H1 (cell line): Measurements from ENCODE around the gene KISS1R. TPM values are rescaled to one million over a fixed set of nuclear protein-coding genes. Genes with fewer than 3 reads are reported as not detected.

ENCODE experiments used
- CTCF ChIA-PET: fragments of 300-600 bp; sonication (Branson Sonifier 250); formaldehyde crosslinking; loops from one replicate; lab custom pipeline; 2021; ENCODE audit not compliant: partially characterized antibody; lab: Charles Lee
- POLR2A ChIA-PET: fragments of 300-600 bp; sonication (Branson Sonifier 250); formaldehyde crosslinking; loops from one replicate; lab custom pipeline; 2021; ENCODE audit warnings: inconsistent platforms; ENCODE audit not compliant: partially characterized antibody; lab: Charles Lee
- DNase-seq, 2 experiments: peaks; one replicate each; pipeline versions ENCODE4 v3.0.0 to v3.0.0-alpha.2; 2010 to 2022; ENCODE audit warnings: low spot score in 2 of 2, low read depth in 1 of 2, mixed read lengths in 1 of 2
- FAIRE-seq: peaks from 2 replicates; lab custom pipeline; 2011; peaks lifted over from hg19 to GRCh38; lab: Jason Lieb, UNC
- H2AFZ ChIP-seq: 2 replicates; pipeline ENCODE4 v1.8.1; 2012; ENCODE audit warnings: low read length, inconsistent platforms
- H2AK5ac ChIP-seq: 2 replicates; pipeline ENCODE4 v1.6.1; 2013; ENCODE audit warnings: low read depth, low read length
- H2BK120ac ChIP-seq: replicated peaks from 2 replicates; pipeline ENCODE3; 2013; ENCODE audit warnings: low read depth, low read length, inconsistent platforms
- H2BK12ac ChIP-seq: 2 replicates; pipeline ENCODE4 v1.6.1; 2013; ENCODE audit warnings: low read depth, low read length
- H2BK15ac ChIP-seq: 2 replicates; pipeline ENCODE4 v1.6.1; 2013; ENCODE audit warnings: low read length
- H2BK20ac ChIP-seq: 2 replicates; pipeline ENCODE4 v1.6.1; 2013; ENCODE audit warnings: low read length
- H2BK5ac ChIP-seq: 2 replicates; pipeline ENCODE4 v1.6.1; 2013; ENCODE audit warnings: low read depth, low read length
- H3K14ac ChIP-seq: 2 replicates; pipeline ENCODE4 v1.6.1; 2013; ENCODE audit warnings: inconsistent platforms; ENCODE audit not compliant: insufficient read length
- H3K18ac ChIP-seq: 2 replicates; pipeline ENCODE4 v1.6.1; 2013; ENCODE audit warnings: low read length; ENCODE audit errors: extremely low read depth
- H3K23ac ChIP-seq: 2 replicates; pipeline ENCODE4 v1.6.1; 2013; ENCODE audit warnings: inconsistent platforms; ENCODE audit not compliant: insufficient read length
- H3K23me2 ChIP-seq: 2 replicates; pipeline ENCODE4 v1.6.1; 2013; ENCODE audit warnings: low read depth, low read length
- H3K27ac ChIP-seq: 2 replicates; pipeline ENCODE4 v1.6.1; 2011; ENCODE audit warnings: low read depth, low read length, inconsistent platforms
- H3K27me3 ChIP-seq, 4 experiments: replicated peaks in 1 of 4; 1 replicate in 1 of 4; 2 replicates in 3 of 4; pipeline versions ENCODE4 v1.6.1 to v1.8.1; 2011 to 2013; ENCODE audit warnings: low read length in 3 of 4, mild to moderate bottlenecking in 3 of 4, inconsistent platforms in 2 of 4, mixed read lengths in 2 of 4, moderate library complexity in 1 of 4; ENCODE audit not compliant: control insufficient read depth in 3 of 4, insufficient read depth in 3 of 4; ENCODE audit errors: extremely low read depth in 1 of 4
- H3K36me3 ChIP-seq, 4 experiments: 2 replicates each; pipeline versions ENCODE4 v1.6.1 to v1.8.1; 2011 to 2013; ENCODE audit warnings: mild to moderate bottlenecking in 4 of 4, low read length in 3 of 4, moderate library complexity in 2 of 4, control low read depth in 1 of 4, inconsistent platforms in 1 of 4; ENCODE audit not compliant: insufficient read depth in 4 of 4, control insufficient read depth in 2 of 4
- H3K4ac ChIP-seq: replicated peaks from 2 replicates; pipeline ENCODE3; 2013; ENCODE audit warnings: low read length, low read depth, mixed read lengths, inconsistent platforms; ENCODE audit not compliant: insufficient read length
- H3K4me1 ChIP-seq, 4 experiments: replicated peaks in 1 of 4; 1 replicate in 1 of 4; 2 replicates in 3 of 4; pipeline versions ENCODE4 v1.6.1 to v1.8.1; 2011 to 2013; ENCODE audit warnings: low read length in 3 of 4, inconsistent platforms in 2 of 4, mixed read lengths in 1 of 4; ENCODE audit not compliant: insufficient read depth in 4 of 4, control insufficient read depth in 3 of 4
- H3K4me2 ChIP-seq, 2 experiments: 2 replicates each; pipeline versions ENCODE4 v1.6.1 to v1.8.1; 2011 to 2013; ENCODE audit warnings: low read depth in 2 of 2, low read length in 2 of 2, control low read depth in 1 of 2, inconsistent platforms in 1 of 2, mild to moderate bottlenecking in 1 of 2; ENCODE audit not compliant: insufficient read depth in 1 of 2
- H3K4me3 ChIP-seq, 4 experiments: fragments of 200-600, 300-600 bp in 1 of 4; sonication (generic), shearing (Covaris generic), sonication (Bioruptor Twin) in 1 of 4; 2 replicates each; pipeline versions ENCODE4 v1.5.1 to v1.8.1; 2011 to 2016; ENCODE audit warnings: low read length in 4 of 4, low read depth in 3 of 4, control low read depth in 2 of 4, inconsistent platforms in 2 of 4, mild to moderate bottlenecking in 2 of 4, mixed read lengths in 1 of 4, moderate library complexity in 1 of 4; ENCODE audit not compliant: insufficient read depth in 2 of 4; ENCODE audit errors: extremely low read depth in 1 of 4
- H3K56ac ChIP-seq: replicated peaks from 2 replicates; pipeline ENCODE3; 2013; ENCODE audit warnings: low read depth, mild to moderate bottlenecking, mixed read lengths, low read length, inconsistent platforms; ENCODE audit not compliant: insufficient read length
- H3K79me1 ChIP-seq: 2 replicates; pipeline ENCODE4 v1.6.1; 2013; ENCODE audit warnings: low read depth, low read length, control low read depth
- H3K79me2 ChIP-seq, 2 experiments: 2 replicates each; pipeline versions ENCODE4 v1.6.1 to v1.8.1; 2012 to 2013; ENCODE audit warnings: low read length in 2 of 2, mild to moderate bottlenecking in 2 of 2, inconsistent platforms in 1 of 2; ENCODE audit not compliant: insufficient read depth in 2 of 2, control insufficient read depth in 1 of 2
- H3K9ac ChIP-seq, 4 experiments: replicated peaks in 1 of 4; 1 replicate in 1 of 4; 2 replicates in 3 of 4; pipeline versions ENCODE4 v1.6.1 to v1.8.1; 2011 to 2013; ENCODE audit warnings: low read depth in 3 of 4, low read length in 3 of 4, control low read depth in 2 of 4, mild to moderate bottlenecking in 2 of 4, moderate library complexity in 2 of 4, inconsistent platforms in 1 of 4; ENCODE audit errors: extremely low read depth in 1 of 4
- H3K9me3 ChIP-seq, 2 experiments: 2 replicates each; pipeline versions ENCODE4 v1.6.1 to v1.8.1; 2012 to 2013; ENCODE audit warnings: mild to moderate bottlenecking in 2 of 2, moderate library complexity in 2 of 2, control low read depth in 1 of 2, inconsistent platforms in 1 of 2, low read depth in 1 of 2, low read length in 1 of 2, mixed read lengths in 1 of 2; ENCODE audit not compliant: insufficient read depth in 2 of 2
- H4K20me1 ChIP-seq, 2 experiments: replicated peaks in 1 of 2; 2 replicates each; pipeline versions ENCODE3 to v1.8.1; 2011 to 2013; ENCODE audit warnings: inconsistent platforms in 2 of 2, low read length in 2 of 2, mild to moderate bottlenecking in 1 of 2; ENCODE audit not compliant: insufficient read depth in 2 of 2, control insufficient read depth in 1 of 2
- H4K5ac ChIP-seq: 2 replicates; pipeline ENCODE4 v1.6.1; 2013; ENCODE audit warnings: low read length, low read depth, mixed read lengths, inconsistent platforms; ENCODE audit not compliant: insufficient read length
- H4K8ac ChIP-seq: 2 replicates; pipeline ENCODE4 v1.8.0; 2013; ENCODE audit warnings: mild to moderate bottlenecking, moderate library complexity, low read length, inconsistent platforms; ENCODE audit not compliant: insufficient read depth; ENCODE audit errors: extremely low read depth
- H4K91ac ChIP-seq: replicated peaks from 2 replicates; pipeline ENCODE3; 2013; ENCODE audit warnings: low read length, mixed read lengths, inconsistent platforms; ENCODE audit not compliant: insufficient read length
- BRCA1 ChIP-seq: IDR thresholded peaks from 2 replicates; pipeline ENCODE4 v1.6.1; 2012; ENCODE audit warnings: low read depth, low read length, improper control_type of control experiment
- CBX8 ChIP-seq: fragments of 300-800, 300-1000 bp; sonication (generic); IDR thresholded peaks from 2 replicates; pipeline ENCODE4 v1.7.1; 2016; ENCODE audit warnings: low read depth, low read length, borderline replicate concordance
- CEBPB ChIP-seq: IDR thresholded peaks from 2 replicates; pipeline ENCODE4 v1.6.1; 2012; ENCODE audit warnings: low read depth, low read length
- CREB1 ChIP-seq: IDR thresholded peaks from 2 replicates; pipeline ENCODE4 v1.6.1; 2012; ENCODE audit warnings: inconsistent platforms
- CTCF ChIP-seq, 3 experiments: IDR thresholded peaks; 1 replicate in 2 of 3; 2 replicates in 1 of 3; pipeline versions ENCODE4 v1.5.1 to v1.6.1; 2011; ENCODE audit warnings: low read length in 3 of 3, mild to moderate bottlenecking in 3 of 3, inconsistent platforms in 2 of 3, low read depth in 1 of 3, moderate library complexity in 1 of 3; ENCODE audit not compliant: insufficient read depth in 1 of 3; ENCODE audit errors: control extremely low read depth in 1 of 3
- EGR1 ChIP-seq: IDR thresholded peaks from 2 replicates; pipeline ENCODE4 v1.6.1; 2011; ENCODE audit warnings: low read depth, low read length, borderline replicate concordance
- KDM4A ChIP-seq: IDR thresholded peaks from one replicate; pipeline ENCODE4 v1.7.1; 2012; ENCODE audit warnings: low read depth, mild to moderate bottlenecking, moderate library complexity, low read length, inconsistent platforms; ENCODE audit not compliant: severe bottlenecking
- MAFK ChIP-seq: IDR thresholded peaks from 2 replicates; pipeline ENCODE4 v1.6.1; 2012; ENCODE audit warnings: low read depth, mild to moderate bottlenecking, improper control_type of control experiment, low read length
- RNF2 ChIP-seq: fragments of 200-900, 300-1000 bp; sonication (generic); IDR thresholded peaks from 2 replicates; pipeline ENCODE4 v1.7.1; 2016; ENCODE audit warnings: borderline replicate concordance, low read depth, mild to moderate bottlenecking, antibody characterized with exemption, low read length; ENCODE audit not compliant: poor library complexity, severe bottlenecking; ENCODE audit errors: missing control alignments
- TAF1 ChIP-seq: IDR thresholded peaks from 2 replicates; pipeline ENCODE4 v1.6.1; 2011; ENCODE audit warnings: mild to moderate bottlenecking, low read depth, low read length
- WGBS, 2 experiments: shearing (Covaris generic) in 1 of 2; methylation state at CpG; one replicate each; pipeline versions ENCODE4 v1.1.6 to v1.1.7; 2013 to 2015; ENCODE audit warnings: low lambda C conversion rate in 2 of 2, mixed read lengths in 2 of 2, inconsistent platforms in 1 of 2, low coverage in 1 of 2, missing lambda C conversion rate in 1 of 2; ENCODE audit not compliant: insufficient replicate concordance in 2 of 2, insufficient coverage in 1 of 2, insufficient read length in 1 of 2; ENCODE audit errors: extremely low coverage in 1 of 2, missing lambda C conversion rate in 1 of 2; 5-methylcytosine and 5-hydroxymethylcytosine counted together
- polyA plus RNA-seq, 7 experiments: library from polyadenylated mRNA; depleted of rRNA in 3 of 7; stranded (reverse) in 5 of 7; unstranded in 2 of 7; fragments of >200 nt in 5 of 7; fragments of 200-250 nt in 2 of 7; gene quantifications; 1 replicate in 5 of 7; 2 replicates in 1 of 7; 4 replicates in 1 of 7; pipeline versions ENCODE4 v1.2.1 to v1.2.3, GENCODE V29; 2011 to 2013; ENCODE audit warnings: missing spikeins in 2 of 7, mixed read lengths in 2 of 7
- total RNA-seq: library from RNA; stranded (reverse); fragmentation: NEBNext Ultra II Directional; extraction: Animal tissue kit (Norgen Biotek cat#: 25700); gene quantifications from 2 replicates; pipeline ENCODE4 v1.2.1, GENCODE V29; 2021
- TF ChIP-seq, protein P1 (sequence below): IDR thresholded peaks from 2 replicates; pipeline ENCODE4 v1.6.1; 2012; ENCODE audit warnings: inconsistent platforms

KISS1R gene
- total and polyA plus RNA-seq, 2 of the 8 experiments (the other 6 are each of a cell fraction or from before 2014, with no cell fraction given) = 2.3 to 2.7 TPM

DNA sequence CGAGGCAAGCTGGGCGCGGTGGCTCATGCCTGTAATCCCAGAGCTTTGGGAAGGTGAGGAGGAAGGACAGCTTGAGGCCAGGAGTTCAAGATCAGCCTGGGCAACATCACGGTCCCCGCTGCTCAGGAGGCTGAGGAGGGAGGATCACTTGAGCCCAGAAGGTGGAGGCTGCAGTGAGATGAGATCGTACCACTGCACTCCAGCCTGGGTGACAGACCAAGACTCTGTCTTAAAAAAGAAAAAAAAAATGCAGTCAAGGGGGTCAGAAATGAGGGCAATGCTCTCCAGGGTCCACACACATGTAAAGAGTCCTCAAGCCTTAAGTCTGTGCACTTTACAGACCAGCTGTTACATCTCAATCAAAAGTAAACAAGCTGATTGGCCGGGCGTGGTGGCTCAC, 12.6 kb upstream of the KISS1R start:
- ChIA-PET CTCF (interaction anchor here (1.0 to 1.2 kb wide), 3 partner anchors 12 to 48 kb away, joined by 3 read pairs; partner anchors contain the start of gene KISS1R), POLR2A (interaction anchor here (1.4 to 2.4 kb wide), 3 partner anchors 8 to 80 kb away, joined by 4 to 5 read pairs (median 5); partner anchors contain the start of gene WDR18)
- H3K23me2 ChIP-seq = peaks cover 3% of the 10 kb centered on the region; the same call in 1 of the 2 replicates
- TF ChIP-seq BRCA1 (no peak), KDM4A (no peak), MAFK (no peak), CBX8 (no peak), EGR1 (no peak), TAF1 (no peak), CREB1 (no peak), CEBPB (no peak), CTCF (IDR thresholded peaks at IDR 0.05; ENCODE audit: control extremely low read depth in 1 of 3, insufficient read depth in 1 of 3, low read depth in 1 of 3, low read length in 3 of 3) (no peak), RNF2 (no peak)
- TF ChIP-seq, protein P1, sequence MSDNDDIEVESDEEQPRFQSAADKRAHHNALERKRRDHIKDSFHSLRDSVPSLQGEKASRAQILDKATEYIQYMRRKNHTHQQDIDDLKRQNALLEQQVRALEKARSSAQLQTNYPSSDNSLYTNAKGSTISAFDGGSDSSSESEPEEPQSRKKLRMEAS = no peak

More for the DNA sequence above, 12.6 kb upstream of the KISS1R start:
- Histone ChIP-seq H3K14ac (no peak overlapping the region), H3K4me1 (peaks cover 0 to 10% (median 4%) of the 10 kb centered on the region in 4 experiments; a peak in 4 of 7 replicates), H3K36me3 (peaks cover 0 to 5% (median 0%) of the 10 kb centered on the region in 4 experiments; a peak in 2 of 8 replicates), H3K4me3 (no peak overlapping the region), H2AFZ (no peak overlapping the region), H4K5ac (no peak overlapping the region), H3K9me3 (no peaks in the 10 kb centered on the region), H3K56ac (no peak overlapping the region), H3K9ac (no peak overlapping the region), H4K20me1 (peaks cover 20 to 32% of the 10 kb centered on the region in 2 experiments), H2BK20ac (no peak overlapping the region), H2BK120ac (no peak overlapping the region), H2BK5ac (no peak overlapping the region), H3K4ac (no peak overlapping the region), H4K91ac (no peak overlapping the region), H4K8ac (no peak overlapping the region), H2BK15ac (no peak overlapping the region), H3K79me1 (peaks cover 10% of the 10 kb centered on the region), H3K79me2 (peaks cover 0 to 30% of the 10 kb centered on the region in 2 experiments; a peak in 3 of 4 replicates), H3K27me3 (no peaks in the 10 kb centered on the region), H3K18ac (no peak overlapping the region), H3K27ac (no peak overlapping the region), H2BK12ac (no peak overlapping the region), H3K4me2 (no peak overlapping the region), H2AK5ac (no peak overlapping the region), H3K23ac (no peak overlapping the region)
- WGBS, 2 experiments = 94% methylated on average over 6 of the region's 8 CpGs; no CpG with 5 or more reads in 1 of the 2 experiments
- no peak for FAIRE-seq
- DNase-seq = no peak
